ENCODE results near the gene C9orf40.

Gene C9orf40, protein sequence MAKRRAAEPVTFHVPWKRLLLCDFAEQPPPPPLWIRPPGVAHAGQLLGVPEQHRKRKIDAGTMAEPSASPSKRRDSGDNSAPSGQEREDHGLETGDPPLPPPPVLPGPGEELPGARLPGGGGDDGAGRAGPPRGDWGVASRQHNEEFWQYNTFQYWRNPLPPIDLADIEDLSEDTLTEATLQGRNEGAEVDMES

DNA sequence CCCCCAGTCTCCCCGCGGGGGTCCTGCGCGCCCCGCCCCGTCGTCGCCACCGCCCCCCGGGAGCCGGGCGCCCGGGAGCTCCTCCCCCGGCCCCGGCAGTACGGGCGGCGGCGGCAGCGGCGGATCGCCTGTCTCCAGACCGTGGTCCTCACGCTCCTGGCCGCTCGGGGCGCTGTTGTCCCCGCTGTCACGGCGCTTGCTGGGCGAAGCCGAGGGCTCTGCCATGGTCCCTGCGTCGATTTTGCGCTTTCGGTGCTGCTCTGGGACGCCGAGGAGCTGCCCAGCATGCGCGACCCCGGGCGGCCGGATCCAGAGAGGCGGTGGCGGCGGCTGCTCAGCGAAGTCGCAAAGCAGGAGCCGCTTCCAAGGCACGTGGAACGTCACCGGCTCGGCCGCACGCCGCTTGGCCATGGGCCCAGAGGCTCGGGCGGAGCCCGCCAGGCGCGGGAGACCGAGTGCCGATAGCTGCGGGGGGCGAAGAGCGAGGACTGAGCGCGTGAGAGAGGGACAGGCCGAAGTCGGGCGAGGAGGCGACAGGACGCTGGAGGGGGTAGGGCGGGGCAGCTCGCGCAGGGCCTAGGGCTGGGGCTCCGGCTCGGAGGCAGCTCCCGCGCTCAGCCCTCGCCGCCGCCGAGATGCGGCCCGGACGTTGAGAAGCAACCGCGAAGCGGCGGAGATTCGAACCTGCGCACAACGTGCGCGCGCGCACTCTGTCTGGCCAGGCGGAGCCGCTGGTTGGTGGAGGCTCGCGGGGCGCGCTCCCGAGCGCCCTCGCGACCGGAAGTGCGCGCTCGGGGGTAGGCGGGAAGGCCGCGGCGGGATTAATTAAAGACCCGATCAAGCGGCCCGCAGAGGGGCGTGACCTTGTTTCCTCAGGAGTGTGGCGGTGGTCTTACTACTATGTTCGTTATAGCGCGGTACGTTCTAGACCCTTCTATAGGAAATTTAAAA is at the start of gene C9orf40:
TSS of gene C9orf40 (minus strand) at position 712 of the 951 bp plus-strand sequence. CDS start at position 411, 301 bp downstream.
- DNase-seq (ENCODE audit: low spot score): peak; percentile 85

GRCh38 chr9:75001719-75002421 is 49.2 kb upstream of the C9orf40 start:
- DNase-seq (ENCODE audit: low spot score): peak; percentile 91

GRCh38 chr9:75000835-75001234 is 48.1 kb upstream of the C9orf40 start:
- DNase-seq (ENCODE audit: low spot score): no peak

- no peak for DNase-seq (ENCODE audit: low spot score)
These were observed 32.3 kb upstream of the C9orf40 start for GRCh38 chr9:74985041-74985440.

DNA sequence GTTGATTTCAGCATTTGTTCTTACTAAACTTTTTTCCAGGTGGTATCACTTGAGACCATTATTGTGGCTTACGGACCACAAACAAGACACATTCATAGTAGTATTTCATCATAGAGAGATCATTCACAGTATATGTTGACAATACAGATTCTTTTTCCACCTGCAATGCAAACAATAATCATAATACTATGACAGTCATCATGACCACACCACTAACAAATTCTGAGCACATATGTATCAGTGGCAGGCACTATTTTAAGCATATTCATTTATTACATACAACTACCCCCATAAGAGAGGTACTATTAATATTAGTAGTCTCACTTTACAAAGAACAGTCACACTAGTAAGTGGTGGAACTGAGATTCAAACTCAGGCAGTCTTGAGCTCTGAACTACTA is 31.0 kb upstream of the C9orf40 start:
- no peak for DNase-seq (ENCODE audit: low spot score)

DNA sequence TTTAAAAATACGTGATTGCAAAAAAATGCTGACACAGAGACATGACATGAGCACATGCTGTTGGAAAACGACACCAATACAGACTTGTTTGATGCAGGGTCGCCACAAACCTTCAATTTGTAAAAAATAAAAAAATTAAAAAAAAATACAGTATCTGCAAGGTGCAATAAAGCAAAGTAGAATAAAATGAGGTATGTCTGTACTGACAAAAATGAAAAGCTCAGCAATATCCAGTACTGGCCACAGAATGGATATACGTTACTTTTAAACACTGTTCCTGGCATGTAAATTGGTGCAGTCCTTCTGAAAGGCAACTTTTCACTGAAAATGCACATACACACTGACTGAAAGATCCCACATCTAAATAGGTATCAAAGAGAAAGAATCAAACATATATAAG is 27.1 kb upstream of the C9orf40 start:
- DNase-seq (ENCODE audit: low spot score): no peak

- no peak for DNase-seq (ENCODE audit: low spot score)
These were observed 24.6 kb upstream of the C9orf40 start for GRCh38 chr9:74977287-74977686.

DNA sequence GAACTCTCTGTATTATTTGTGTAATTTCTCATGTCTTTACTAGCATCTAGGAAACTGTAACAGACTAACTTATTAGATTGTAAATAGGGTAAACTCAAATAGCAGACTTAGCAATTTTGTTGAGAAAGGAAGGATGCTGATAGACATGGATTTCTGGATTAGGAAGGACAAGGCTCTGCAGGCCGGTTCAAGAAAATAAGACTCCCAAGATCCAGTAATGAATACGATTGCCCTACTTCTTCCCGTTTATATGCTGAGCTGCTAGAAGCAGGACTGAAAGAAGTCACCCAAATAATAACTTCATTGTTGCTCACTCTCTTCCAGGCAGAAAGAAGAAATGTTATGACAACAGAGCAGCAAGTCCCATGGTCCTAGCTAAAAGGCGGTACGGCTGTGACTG is 22.8 kb upstream of the C9orf40 start:
- DNase-seq (ENCODE audit: low spot score): no peak

DNA sequence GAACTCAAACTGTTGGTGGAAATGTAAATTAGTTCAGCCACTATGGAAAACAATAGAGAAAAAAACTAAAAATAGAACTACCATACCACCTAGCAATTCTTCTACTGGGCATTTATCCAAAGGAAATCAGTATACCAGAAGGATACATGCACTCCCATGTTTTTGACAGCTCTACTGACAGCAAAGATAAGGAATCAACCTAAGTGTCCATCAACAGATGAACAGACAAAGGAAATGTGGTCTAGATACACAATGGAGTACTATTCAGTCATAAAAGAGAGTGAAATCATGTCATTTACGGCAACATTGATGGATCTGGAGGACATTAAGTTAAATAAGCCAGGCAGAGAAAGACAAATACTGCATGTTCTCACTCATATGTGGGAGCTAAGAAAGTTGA is 21.8 kb upstream of the C9orf40 start:
- DNase-seq (ENCODE audit: low spot score): no peak

DNA sequence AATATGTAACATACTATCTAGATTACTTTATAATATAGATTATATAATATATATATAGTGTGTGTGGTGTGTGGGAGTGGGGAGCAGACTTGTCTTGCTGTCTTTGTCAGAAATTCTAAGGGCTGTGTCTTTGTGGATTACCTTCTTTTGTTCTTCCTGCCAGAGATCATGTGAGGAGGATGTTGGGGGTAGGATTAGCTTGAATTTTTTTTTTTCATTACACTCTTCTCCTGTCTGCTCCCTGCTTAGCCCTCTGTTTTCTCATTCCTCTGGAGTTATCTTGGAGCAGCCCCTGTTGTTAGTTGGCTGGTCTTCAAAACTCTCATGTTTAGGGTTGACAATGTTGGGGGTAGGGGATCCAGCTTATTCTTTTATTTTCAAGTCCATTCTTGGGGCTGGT is 21.0 kb upstream of the C9orf40 start:
- DNase-seq (ENCODE audit: low spot score): no peak

DNA sequence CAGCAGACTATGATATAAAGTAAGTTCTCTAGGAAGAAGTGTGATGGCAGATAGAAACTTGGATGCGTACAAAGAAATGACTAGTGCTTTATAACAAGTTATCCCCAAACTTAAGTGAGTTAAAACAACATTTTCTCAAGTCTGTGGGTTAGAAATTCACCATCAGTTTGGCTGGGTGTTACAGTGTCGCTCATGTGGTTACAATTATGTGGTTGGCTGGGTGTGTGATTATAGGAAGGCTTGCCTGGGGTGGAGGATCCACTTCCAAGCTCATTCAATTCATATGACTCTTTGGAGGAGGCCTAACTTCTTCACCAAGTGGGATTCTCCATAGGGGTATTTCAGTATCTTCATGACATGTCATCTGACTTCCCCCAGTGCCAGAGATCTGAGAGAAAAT is 10.3 kb upstream of the C9orf40 start:
- DNase-seq (ENCODE audit: low spot score): no peak

GRCh38 chr9:74961496-74961895 is 8.8 kb upstream of the C9orf40 start:
- no peak for DNase-seq (ENCODE audit: low spot score)

DNA sequence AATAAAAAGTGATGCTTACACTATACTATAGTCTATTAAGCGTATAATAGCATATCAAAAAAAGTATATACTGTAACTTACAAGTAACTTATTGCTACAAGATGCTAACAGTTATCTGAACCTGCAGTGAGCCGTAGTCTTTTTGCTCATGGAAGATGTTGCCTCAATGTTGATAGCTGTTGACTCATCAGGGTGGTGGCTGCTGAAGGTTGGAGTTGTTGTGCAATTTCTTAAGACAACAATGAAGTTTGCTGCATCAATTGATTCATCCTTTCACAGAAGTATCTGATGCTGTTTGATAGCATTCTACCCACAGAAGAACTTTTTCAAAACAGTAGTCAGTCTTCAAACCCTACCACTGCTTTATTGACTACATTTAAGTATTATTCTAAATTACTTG is 7.8 kb upstream of the C9orf40 start:
- no peak for DNase-seq (ENCODE audit: low spot score)

DNA sequence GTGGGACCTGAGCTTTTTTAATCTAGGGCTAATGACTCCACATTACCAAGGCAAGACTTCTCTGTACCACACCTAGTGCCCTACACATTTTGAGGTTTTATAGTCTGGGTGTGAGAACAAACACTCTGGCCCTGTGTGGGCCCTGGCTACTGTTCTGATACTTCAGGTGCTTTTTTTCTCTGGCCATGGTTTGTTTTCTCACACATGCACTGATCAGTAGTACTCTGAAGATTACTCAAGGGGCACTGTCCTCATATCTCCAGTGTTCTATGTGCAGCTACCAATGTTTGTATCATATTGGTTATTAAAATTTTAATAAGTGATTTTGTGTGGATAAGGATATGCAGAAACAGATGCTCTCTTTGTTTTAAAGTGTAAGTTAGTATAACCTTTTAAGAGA is 5.9 kb upstream of the C9orf40 start:
- DNase-seq (ENCODE audit: low spot score): no peak

GRCh38 chr9:74953235-74953751 is 581 bp upstream of the C9orf40 start:
- peak; percentile 34 for DNase-seq (ENCODE audit: low spot score)

DNA sequence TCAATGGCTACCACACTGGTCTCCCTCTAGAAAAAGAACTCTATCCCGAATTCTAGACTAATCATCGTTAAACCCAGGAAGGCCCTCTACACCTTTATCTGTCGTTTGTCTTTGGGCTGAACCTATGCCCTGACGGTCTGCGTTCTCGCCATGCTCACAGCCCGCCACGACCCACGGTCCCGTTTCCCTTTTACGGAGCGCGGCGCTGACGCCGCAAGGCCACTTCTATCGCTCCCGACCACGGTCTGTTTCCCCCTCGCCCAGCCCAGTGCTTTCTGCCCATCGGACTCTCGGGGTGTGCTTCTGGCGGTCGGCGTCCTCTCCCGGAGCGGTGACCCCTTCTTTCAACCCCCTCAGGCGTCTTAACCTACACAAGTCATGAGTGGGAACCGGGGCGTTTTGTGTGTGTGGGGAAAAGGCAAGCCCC is 974 bp downstream of the C9orf40 start:
- DNase-seq (ENCODE audit: low spot score): peak; percentile 46

DNA sequence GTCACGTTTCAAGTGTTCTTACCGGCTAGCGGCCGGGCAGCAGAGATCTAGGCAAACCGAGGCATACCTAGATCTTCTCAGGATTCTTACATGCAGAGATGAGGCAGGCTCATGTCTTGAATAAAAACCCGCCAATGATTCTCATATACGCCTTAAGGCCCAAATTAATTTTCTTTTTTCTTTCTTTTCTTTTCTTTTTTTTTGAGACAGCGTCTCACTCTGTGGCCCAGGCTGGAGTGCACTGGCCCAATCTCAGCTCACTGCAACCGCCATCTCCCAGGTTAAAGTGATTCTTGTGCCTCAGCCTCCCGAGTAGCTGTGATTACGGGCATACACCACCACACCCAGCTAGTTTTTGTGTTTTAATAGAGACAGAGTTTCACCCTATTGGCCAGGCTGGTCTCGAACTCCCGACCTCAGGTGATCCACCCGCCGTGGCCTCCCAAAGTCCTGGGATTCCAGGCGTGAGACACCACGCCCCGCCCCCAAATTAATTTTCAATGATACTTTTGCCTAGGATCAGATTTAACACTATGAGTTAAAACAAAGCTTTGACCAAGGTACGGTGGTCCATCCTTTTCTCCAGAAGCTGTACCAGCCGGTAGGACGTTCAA is 1.5 kb downstream of the C9orf40 start:
- DNase-seq (ENCODE audit: low spot score): no peak

DNA sequence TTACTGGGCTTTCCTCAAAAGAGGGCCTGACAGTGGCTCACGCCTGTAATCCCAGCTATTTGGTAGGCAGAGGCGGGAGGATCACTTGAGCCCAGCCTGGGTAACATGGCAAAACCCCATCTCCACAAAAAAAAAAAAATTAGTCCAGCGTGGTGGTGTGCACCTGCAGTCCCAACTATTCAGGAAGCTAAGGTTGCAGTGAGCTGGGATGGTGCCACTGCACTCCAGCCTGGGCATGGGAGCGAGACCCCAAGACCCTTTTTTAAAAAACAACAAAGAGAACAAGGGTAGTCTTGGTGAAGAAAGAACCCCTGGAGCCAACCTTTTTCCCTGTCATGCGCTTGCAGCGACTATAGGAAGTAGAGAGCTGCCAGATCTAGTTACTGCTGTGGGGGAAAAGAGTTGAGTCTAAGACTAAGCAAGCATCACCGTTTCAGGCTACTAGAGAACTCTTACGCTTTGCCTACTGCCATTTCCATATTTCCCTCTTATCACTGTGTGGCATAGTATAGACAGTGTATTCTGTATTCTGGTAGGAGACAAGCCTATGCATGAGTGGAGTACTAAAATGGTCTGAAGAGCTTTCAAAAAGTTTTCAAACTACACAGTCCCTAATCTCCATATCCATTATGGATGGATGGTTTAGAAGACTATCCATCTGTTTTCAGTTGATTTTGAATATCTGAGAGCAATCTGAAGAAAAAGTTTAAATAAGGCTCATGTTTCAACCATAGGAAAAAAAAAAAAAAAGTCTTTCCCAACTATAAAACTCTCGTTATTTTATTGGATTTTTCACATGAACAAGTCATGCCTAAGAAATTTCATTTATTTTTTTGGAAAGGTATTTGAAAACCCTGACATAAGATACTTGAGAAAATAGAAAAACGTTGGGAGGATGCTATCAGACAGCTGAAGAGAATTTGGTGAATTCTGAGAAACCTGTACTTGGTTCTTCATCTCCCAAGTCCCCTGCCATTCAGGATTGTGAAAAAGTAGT is 2.6 kb downstream of the C9orf40 start:
- no peak for DNase-seq (ENCODE audit: low spot score)

DNA sequence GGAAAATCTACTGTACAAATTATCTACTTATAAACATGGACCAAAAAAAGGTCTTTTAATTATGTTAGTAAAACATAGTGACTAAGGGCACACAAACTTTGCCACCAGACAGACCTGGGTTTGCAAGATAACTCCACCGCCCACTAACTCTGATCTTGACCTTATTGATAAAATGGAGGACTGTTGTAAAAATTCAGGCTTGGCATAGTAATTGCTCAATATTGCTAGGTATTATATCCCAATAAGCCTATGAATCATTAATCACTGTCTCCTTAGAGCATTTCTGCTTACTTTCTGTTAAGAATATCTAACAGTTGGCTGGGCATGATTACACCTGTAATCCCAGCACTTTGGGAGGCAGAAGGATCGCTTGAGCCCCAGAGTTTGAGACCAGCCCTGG is 3.8 kb downstream of the C9orf40 start:
- DNase-seq (ENCODE audit: low spot score): no peak

DNA sequence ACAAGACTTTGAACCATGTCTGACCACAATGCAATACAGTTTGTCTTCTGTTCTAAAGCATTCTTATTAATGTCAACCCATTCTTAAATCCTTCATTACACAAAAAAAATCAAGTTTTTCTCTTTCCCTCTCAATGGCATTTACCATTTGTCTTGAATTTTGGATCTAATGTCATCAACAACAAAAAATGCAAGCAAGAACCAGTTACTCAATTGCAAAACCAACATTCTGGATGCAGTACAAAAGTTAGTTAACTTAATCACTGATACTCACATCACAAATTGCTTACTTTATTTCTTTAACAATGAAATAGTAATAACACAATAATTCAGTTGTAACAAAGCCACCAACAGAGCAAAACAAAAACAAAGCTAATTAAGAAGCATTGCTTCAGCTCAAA is 6.0 kb downstream of the C9orf40 start:
- no peak for DNase-seq (ENCODE audit: low spot score)

DNA sequence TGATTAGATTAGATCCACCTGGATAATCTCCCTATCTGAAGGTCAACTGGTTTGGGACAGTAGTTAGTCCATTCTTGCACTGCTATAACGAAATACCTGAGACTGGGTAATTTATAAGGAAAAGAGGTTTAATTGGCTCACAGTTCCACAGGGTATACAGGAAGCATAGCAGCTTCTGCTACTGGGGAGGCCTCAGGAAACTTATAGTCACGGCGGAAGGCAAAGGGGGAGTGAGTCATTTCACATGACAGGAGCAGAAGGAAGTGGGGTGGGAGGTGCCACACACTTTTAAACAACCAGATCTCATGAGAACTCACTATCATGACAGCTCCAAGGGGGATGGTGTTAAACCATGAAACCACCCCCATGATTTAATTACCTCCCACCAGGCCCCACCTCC is 9.9 kb downstream of the C9orf40 start:
- DNase-seq (ENCODE audit: low spot score): no peak
